Measurements from ENCODE around the gene SYT6.
"Not testable (repeated sequence)": the region's sequence is repeated elsewhere in the genome, so short reads cannot be mapped to it uniquely, and the experiment has no call there.

DNA sequence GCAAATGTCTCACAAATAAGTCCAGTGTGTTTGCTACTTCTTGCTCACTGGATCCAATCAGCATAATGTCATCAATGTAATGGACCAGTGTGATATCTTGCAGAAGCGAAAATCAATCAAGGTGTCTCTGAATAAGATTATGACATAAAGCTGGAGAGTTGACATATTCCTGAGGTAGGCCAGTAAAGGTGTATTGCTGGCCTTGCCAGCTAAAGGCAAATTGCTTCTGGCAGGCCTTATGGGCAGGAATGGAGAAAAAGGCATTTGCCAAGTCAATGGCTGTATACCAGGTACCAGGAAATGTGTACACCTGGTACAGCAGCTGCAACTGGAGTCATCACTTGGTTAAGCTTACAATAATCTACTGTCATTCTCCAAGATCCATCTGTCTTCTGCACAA is 85.0 kb downstream of the SYT6 start:
- TF ChIP-seq, protein P1, sequence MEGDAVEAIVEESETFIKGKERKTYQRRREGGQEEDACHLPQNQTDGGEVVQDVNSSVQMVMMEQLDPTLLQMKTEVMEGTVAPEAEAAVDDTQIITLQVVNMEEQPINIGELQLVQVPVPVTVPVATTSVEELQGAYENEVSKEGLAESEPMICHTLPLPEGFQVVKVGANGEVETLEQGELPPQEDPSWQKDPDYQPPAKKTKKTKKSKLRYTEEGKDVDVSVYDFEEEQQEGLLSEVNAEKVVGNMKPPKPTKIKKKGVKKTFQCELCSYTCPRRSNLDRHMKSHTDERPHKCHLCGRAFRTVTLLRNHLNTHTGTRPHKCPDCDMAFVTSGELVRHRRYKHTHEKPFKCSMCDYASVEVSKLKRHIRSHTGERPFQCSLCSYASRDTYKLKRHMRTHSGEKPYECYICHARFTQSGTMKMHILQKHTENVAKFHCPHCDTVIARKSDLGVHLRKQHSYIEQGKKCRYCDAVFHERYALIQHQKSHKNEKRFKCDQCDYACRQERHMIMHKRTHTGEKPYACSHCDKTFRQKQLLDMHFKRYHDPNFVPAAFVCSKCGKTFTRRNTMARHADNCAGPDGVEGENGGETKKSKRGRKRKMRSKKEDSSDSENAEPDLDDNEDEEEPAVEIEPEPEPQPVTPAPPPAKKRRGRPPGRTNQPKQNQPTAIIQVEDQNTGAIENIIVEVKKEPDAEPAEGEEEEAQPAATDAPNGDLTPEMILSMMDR (IDR thresholded peaks at IDR 0.05), result not testable (repeated sequence)
- TF ChIP-seq POLR2A (IDR thresholded peaks at IDR 0.05), result not testable (repeated sequence)

Measured in thyroid gland (tissue), 4 donors.